Hematopoietic multipotent progenitor cell (in vitro differentiated cells): ENCODE data around the gene ARAP1. TPM values are rescaled to one million over a fixed set of nuclear protein-coding genes. Genes with fewer than 3 reads are reported as not detected.

ENCODE experiments used
- DNase-seq, 3 donors: peaks; one replicate each; pipeline ENCODE4 v3.0.0-alpha.2; 2011 to 2015; ENCODE audit warnings: low read depth in 2 of 3, low spot score in 2 of 3
- total RNA-seq: library from RNA; depleted of rRNA; stranded (reverse); fragments of >200 nt; gene quantifications from one replicate; pipeline ENCODE4 v1.2.3, GENCODE V29; 2012

Gene ARAP1
- total RNA-seq, 1 donor = 148 TPM

DNA sequence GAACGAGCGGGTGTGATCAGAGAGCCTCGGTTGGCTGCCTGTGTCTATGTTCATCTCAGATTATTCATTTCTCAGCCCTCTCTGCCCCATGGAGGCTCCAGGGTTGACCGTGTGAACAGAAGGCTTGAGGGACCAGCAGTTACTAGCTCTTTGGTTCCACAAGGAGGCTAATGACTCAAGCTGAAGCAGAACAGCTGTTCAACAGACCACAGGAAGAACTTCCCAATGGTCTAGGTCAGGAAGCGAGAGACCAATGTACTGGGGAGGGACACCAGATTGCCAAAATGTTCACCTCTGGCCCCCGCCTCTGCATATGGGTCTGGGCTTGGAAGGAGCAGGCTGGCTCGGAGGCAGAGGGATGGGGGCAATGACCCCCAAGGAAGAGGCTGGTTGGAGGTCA is 63.3 kb downstream of the ARAP1 start:
- DNase-seq = no peak

DNA sequence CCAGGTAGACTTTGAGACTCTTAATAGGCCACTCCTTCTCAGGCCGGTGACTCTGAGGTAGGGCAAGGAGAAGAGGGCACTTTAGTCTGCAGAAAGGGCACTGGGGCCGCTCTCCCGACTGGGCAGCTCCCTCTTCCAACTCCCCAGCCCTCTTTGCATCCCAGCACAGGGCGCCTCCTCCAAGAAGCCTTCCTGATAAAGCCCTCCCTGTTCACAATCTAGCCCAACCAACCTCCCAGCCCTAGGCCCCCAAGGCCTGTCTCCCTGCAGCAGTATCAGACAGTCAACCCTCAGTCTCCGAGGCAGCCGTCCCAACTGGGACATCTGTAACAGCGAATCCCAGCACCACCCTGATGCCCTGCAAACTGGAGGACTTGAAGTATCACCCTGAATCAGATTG is 63.7 kb downstream of the ARAP1 start:
- no peak for DNase-seq

DNA sequence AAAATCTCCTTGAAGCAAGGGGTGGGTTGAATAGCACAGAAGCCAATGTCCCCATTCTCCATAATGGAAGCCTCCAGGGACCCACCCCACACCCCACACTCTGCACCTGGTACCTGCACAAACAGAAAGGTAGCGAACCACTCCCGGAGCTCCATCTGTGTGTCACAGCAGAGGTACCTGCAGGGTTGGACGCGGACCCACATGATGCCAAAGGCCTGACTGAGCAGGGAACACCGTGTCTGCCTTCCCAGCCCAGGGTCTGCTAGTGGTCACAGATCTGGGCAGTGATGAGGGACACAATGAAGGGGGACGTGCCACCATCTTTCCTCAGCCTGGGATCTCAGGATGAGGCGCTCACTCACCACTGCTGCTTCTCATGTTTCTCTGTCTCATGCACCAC is 64.9 kb downstream of the ARAP1 start:
- no peak for DNase-seq

DNA sequence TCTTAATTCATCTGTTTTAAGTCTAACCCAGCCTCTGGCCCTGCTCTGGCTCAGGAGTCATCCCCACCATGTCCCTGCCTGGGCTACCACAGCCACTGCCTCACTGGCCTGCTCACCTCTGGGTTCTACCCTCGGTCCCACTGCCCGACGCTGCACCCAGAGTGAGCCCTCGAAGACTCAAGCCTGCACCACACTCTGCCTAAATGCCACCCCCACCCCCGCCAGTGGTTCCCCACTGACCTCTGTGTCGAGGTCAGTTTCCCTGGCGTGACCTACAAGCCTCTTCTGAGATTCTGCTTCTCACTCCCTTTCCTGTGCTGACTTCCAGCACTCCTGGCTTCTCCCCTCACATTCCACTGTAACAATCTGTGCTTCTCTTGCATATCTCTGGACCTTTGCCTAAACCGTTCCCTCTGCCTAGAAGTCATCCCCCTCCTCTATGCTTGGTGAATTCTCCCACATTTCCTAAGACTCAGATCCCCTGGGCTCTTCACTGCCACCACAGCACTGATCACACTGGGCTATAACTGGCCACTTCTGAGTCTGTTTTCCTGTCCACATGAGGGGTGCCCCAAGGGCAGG is 65.5 kb downstream of the ARAP1 start:
- no peak for DNase-seq

DNA sequence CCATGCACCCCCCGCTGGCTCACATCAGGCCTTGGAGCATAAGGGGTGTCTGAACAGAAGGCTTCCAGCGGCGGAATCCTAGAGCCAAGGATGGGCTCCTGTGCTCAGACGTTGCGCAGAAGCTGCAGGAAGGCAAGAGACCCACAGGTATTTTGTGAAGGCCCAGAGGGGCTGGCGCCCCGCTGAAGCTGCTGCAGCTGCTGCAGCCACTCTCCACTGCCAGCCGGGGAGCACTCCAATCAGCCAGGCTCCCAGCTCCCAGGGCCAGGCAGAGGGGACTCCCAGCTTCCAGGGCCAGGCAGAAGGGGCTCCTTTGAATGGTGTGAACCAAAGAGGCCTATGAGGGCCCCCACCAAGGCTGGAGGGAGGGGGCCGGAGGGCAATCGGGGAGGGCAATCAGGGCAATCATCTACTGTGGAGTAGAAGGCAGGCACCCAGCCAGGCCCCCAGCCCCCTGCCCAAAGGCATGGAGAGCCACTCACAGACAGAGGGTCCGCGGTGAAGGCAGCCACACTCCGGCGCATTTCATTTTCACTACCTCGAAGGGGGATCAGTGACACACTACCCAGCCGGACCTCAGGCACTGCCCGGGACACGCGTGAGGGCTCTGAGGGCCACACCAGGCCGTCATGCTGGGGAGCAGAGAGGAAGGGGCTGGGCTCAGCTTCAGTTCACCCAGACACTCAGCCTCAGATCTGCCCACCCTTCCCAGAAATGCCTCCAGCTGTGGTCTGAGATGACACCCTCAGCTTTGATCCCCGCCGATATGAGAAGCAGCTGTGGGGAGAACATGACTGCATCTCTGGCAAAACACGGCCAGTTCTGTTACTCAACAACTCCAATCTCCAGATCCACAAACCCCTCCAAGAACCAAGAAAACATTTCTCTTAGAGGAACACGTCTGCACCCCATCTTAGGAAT is 66.4 kb downstream of the ARAP1 start:
- DNase-seq = no peak

DNA sequence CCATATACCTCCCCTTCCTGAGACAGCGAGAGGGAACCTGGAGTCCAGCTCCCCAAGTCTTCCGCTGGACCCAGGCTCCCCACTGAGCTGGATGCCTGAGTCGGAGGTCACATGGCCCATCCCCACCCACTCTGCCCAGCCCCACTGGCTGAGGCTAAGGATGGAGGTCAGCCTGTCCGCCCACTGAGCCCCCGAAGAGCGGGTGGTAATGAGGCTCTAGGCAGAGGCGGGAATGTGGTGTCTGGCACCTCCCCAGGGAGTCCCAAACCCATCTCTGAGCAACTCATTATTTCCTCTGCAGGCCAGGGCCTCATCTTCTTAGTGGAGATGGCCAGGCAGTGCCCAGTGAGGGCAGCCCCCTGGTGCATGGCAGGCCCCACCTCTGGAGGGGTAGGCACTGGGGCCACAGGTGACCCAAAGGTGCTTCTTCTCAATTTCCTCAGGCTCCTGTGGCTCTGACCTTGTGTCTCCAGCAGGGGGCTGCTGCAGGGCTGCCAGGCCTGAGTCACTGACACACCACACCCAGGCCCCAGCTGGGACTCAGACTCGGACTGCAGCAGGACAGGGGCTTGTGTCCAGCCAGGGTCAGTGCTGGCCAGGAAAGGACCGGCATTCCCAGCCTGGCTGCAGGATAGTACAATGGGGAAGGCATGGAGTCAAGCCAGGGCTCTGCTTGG is 67.8 kb downstream of the ARAP1 start:
- peak in 2 of 3 donors; percentile 36 to 59 for DNase-seq

DNA sequence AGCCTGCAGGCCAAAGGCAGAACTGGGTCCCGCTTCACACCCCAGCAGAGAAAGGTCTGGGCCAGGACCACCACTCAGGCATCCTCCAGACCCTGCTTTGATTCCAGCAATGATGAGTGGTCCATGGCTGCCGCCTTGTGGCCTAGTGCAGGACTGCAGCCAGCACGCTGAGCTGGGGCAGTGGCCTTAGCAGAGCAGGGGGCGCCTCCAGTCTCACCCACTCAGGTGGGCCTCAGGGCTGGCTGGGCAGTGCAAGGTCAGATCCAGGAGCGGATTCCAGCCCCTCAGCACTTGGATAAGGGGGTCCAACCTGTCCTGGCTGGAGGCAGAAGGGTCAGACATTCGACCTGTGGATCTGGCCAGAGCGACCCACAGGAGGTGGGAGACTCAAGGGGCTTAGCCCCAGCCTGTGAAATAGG is 68.4 kb downstream of the ARAP1 start:
- DNase-seq = peak; percentile 38 to 62 (median 40)

DNA sequence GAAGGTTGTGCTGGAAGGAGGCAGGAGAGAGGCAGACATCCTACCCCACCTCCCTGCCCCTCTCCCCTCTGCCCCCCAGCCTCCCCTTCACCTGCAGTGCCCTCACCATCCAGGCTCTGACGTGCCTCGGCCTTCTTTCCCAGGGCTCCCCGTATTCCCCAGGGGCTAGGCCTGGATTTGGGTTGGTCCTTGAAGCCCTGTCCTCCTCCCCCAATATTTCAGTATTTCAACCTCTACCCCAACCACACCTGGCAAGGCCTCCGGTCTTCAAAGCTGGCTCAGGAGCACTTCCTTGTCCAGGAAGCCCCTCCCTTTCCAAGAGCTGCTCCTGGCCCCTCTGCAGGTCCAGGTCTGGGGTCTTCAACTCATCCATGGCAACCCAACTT is 69.4 kb downstream of the ARAP1 start:
- DNase-seq = no peak

DNA sequence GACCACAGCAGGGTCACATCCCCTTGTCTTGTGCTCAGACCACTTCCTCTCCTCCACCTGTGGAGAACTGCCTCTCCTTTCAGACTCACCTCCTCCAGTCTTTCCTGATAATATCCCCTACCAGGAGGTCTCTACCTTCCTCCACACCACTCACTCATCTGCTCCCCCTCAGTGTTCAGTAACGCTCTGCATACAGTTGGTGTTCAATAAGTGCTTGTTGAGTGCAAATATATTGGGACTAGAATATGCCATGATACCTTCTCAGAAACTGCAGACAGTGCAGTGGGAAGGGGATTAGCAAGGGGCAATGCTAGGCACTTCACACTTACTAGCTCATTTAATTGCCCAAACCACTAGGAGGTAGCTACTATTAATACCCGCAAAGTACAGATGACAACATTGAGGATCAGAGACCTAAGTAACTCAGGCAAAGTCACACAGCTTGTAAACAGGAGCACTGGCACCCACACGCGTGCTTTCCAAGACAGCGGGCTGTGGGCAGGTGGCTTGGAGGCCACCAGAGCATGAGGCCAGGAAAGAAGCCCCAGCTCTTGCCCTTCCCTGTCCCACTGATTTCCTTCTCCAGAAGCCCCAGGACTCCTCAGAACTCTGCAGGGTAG is 69.9 kb downstream of the ARAP1 start:
- DNase-seq = no peak

DNA sequence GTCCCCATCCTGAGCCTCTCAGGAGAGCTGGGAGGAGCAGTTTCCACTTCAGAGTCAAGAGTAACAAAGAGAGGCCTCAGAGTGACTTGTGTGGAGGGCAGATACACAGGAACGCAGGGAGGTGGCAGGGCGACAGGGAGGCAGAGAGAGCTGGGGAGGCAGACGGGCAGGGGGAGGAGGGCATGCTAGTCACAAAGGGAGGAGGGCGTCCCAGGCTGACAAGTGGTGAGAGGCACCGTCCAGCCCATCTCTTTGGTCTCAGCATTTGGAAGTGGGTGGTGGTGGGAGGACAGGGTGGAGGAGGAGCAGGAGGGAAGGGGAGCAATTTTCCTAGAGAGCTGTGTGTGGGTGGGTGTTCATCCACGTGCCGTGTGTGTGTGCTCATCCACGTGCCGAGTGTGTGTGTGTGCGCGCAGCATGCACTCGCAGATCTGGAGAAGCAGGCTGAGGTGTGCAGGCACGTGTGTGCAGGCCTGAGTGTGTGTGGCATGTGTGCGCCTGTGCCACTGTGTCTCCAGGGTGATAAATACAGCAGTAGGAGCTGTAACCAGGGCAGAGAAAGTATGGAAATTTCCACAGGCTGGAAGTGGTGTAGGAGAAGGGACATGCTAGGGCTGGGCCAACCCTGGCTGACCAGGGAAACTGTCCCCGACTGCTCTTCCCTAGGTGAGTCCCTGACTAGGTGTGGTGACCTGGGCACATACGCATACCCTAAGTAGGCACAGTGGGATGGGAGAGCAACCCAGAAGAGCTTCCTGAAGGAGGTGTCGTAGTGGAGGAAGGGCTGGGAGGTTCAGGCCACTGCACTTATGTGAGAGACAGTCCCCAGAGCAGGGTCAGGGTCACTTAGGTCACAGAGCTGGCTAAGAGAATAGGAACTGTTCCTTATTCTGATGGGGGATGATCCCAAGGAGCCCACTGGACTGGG is 70.7 kb downstream of the ARAP1 start:
- DNase-seq = no peak

DNA sequence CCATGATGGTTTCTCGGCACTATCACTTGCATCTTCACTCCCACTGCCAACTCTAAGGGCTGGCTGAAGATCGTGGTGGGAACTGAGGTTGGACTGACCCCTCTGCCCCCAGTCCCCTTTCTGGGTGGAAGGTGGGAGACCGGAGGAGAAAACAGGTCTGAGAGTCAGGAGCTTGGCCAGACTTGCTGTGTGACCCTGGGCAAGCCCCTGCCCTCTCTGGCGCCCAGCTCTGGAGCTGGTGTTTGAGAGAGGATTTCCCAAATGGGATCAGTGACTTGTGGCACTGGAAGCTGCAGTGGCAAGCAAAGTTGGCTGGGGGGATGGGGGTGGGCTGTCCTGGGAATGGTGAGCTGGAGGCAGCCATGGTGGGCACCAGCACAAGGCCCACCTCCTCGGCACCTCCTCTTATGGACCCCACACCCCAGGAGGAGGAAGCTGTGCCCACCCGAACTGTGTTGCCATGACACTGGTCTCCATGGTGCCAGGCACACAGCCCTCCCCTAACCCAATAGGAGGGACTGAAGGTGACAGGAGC is 71.5 kb downstream of the ARAP1 start:
- DNase-seq = no peak

DNA sequence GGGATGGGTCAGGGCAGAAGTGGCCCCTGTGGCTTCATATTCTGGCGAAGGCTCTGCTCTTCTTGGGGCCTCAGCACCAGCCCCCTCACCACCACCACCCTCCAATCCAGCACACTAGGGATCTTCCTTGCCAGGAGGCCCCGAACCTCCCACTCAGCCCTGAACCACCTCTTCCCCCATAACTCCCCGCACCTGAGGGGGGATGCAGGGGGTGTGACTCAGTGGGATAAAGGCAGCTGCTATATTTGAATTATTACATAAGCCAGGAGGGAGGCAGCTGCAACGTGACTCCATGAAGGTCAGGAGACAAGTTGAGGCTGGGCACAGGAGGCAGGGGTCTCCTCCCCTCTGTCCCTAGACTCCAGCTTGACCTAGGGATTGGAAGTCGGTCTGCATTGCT is 72.3 kb downstream of the ARAP1 start:
- DNase-seq = no peak

DNA sequence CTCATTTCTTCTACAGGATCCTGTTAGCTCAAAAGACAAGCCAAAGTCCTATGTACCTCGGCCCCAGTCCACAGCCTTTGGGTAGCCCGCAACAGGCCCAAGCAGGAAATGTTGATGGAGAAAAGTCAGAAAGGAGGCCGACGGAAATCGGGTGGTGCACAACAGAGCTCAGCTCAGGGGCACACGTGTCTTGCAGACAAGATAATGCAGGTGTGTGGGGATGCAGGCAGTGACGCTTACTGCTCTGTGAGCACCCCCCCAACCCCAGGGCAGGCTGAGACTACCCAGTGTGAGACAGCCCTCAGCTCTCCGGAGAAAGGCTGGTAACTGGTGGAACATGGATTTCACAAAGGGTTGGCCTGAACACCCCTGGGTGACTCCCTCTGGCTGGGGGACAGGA is 73.7 kb downstream of the ARAP1 start:
- no peak for DNase-seq

DNA sequence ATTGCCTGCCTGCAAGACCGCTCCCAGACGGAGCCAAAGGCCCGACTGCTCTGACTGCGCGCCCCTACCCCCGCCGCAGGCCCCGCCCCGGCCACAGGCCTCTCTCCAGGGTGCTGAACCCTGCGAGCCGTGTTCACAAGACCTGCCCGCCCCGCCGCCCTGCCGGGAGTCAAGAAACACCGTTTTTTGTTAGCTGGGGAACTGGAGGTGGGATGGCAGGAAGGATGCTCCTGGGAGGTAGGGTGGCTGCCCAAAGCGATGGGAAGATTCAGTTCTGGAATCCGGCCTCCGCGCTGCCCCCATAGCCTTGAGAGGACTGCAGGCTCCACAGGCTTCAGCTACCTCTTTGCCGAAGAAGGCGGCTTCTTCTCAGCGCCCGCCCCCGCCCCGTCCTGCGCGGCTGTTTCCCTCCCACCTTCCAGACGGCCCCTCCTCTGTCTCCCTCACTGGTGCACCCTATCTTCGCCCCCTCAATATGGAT is 75.3 kb downstream of the ARAP1 start:
- DNase-seq = peak; percentile 13 to 82 (median 55)

DNA sequence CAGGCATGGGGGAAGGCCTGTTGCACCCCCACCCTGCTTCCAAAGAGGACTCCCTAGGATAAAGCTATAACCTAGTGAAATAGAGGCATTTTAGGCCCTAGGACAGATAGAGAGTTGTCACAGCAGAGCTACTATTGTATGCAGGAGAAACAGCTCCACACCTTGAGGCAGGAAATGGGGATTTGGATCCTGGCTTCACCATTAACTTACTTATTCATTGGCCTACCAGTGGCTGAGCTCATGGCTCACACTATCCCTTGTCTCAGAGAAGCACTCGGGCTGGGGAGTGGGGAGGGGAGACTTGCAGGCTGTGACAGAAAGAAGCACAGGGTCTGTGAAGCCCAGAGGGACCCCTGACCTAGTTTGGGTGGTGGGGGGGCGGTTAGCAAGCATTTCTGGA is 77.0 kb downstream of the ARAP1 start:
- no peak for DNase-seq

DNA sequence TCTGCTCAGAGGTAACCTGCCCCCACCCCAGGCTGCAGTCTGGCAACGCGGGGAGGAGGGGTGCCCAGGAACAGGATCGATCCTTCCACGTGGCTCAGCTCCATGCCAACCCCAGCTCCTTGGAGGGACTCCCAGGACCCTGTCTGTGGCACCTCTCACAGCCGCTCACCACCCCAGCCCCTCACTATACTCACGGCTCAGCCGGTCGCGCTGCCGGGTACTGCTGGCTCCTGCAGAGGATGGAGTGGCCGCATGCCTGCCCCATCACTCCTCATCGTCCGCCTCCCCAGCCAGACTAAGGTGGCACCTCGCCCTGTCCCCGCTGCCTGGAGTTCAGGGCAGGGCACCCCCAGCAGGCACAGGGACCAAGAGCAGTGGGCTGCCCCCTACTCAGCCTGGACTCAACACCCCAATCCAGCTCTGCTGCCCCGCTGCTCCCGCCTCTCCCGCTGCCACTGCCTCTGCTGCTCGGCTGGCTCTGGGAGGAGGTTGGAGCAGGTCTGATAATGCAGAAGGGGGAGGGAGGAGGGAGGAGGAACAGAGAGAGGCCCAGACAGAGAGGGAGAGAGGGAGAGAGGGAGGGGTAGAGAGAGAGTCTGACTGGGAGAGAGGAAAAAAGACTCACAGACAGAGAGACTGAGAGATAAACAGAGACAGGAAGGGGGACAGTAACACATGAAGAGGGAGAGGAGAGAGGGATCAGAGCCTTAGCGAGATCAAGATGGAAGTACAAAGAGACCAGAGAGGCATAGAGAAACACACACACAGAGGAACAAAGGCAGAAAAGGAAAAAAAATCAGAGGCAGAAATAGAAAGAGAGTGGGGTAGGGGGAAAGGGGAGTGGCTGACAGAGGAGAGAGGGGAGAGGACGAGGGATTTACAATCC is 78.0 kb downstream of the ARAP1 start, which contains the start of gene PDE2A:
Gene PDE2A, minus strand, starts transcription at position 480 of the 886 bp plus-strand sequence. Its CDS starts 215 bp downstream, at position 265.
- DNase-seq = no peak

DNA sequence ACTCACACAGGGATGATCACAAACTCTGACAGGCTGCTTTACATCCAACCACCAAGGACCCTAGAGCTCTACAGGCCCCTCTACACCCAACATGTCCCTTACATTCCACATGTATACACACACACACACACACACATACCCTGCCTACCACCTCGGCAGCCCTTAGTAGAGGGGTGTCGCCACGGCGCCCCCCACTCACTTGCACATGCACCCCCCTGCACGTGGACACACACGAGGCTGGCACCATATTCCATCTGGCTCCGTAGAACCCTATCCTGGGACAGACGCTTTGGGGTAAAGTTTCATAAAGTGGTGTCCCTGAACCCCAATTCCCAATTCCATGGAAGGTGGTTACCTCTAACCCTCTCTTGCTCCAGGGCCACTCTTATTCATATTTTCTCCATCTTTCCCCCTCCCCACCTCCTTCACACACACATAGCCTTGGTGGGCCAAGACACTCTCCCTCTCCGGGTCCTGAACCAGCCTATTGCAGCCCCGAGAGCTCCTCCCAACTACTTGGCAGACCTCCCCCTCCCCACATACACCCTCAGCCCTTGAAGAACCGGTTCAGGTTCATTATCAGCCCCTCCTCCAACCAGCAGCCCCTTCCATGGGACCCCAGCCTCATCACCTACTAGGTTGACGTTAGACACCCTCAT is 78.8 kb downstream of the ARAP1 start:
- peak in 1 of 3 donors; percentile 48 for DNase-seq

DNA sequence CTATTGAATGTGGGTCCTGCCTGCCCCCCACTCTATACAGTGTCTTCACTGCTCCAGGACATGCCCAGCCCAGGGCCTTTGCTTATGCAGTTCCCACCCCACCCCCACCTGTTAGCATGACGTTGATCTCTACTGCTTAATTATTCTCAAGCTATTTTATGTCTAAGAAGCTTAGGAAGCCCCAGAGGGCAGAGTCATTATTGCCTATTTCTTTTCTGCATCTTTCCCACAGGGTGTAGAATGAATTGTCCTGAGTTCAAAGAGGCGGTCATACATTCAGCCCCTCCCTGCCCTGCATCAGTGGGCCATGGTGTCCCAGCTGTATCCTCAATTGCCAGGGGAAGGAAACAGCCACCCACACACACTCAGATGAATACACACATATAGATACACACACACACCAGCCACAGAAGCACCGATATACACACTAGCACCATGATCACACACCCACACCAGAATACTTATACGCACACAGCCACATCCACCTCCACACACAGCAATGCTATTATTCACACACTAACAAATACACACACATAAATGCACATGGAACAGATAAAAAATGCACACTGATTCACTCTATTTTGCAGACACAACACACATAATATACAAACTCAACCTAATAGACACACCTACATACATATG is 79.5 kb downstream of the ARAP1 start:
- DNase-seq = no peak
